ENCODE results near the gene LDHA. TPM values are rescaled to one million over a fixed set of nuclear protein-coding genes. Genes with fewer than 3 reads are reported as not detected.
A peak's percentile ranks its signal among the peaks of the same experiment; 100 is the strongest.

The LDHA gene
- polyA plus RNA-seq (39.9 and 45.6 TPM in 2 replicates), polyA minus RNA-seq (32.6 and 33.8 TPM in 2 replicates)

- Histone ChIP-seq H3K79me2 (replicated peaks; ENCODE audit: insufficient read depth, low read length) (no peaks in the 10 kb centered on the region), H3K9me2 (ENCODE audit: insufficient read depth, low read length) (no peaks in the 10 kb centered on the region)
- no peak for TF ChIP-seq EZH2 (IDR thresholded peaks at IDR 0.05; ENCODE audit: borderline replicate concordance, insufficient read depth, low read length, poor library complexity, severe bottlenecking)
- no peak for TF ChIP-seq REST (IDR thresholded peaks at IDR 0.05; ENCODE audit: borderline replicate concordance)
- TF ChIP-seq SMC3 (conservative IDR thresholded peaks at IDR 0.05; ENCODE audit: poor library complexity): no peak
- TF ChIP-seq EP300 (conservative IDR thresholded peaks at IDR 0.05; ENCODE audit: poor library complexity, severe bottlenecking): no peak
- no peak for TF ChIP-seq POLR2AphosphoS5 (IDR thresholded peaks at IDR 0.05)
- TF ChIP-seq MXI1 (conservative IDR thresholded peaks at IDR 0.05; ENCODE audit: poor library complexity, severe bottlenecking): no peak
- TF ChIP-seq TAF1 (IDR thresholded peaks at IDR 0.05; ENCODE audit: low read depth): no peak
- TF ChIP-seq RAD21 (conservative IDR thresholded peaks at IDR 0.05): no peak
- TF ChIP-seq, protein P1, sequence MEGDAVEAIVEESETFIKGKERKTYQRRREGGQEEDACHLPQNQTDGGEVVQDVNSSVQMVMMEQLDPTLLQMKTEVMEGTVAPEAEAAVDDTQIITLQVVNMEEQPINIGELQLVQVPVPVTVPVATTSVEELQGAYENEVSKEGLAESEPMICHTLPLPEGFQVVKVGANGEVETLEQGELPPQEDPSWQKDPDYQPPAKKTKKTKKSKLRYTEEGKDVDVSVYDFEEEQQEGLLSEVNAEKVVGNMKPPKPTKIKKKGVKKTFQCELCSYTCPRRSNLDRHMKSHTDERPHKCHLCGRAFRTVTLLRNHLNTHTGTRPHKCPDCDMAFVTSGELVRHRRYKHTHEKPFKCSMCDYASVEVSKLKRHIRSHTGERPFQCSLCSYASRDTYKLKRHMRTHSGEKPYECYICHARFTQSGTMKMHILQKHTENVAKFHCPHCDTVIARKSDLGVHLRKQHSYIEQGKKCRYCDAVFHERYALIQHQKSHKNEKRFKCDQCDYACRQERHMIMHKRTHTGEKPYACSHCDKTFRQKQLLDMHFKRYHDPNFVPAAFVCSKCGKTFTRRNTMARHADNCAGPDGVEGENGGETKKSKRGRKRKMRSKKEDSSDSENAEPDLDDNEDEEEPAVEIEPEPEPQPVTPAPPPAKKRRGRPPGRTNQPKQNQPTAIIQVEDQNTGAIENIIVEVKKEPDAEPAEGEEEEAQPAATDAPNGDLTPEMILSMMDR (IDR thresholded peaks at IDR 0.05; ENCODE audit: poor library complexity, severe bottlenecking): no peak
Measured at GRCh38 chr11:18394275-18394927, at the start of gene LDHA. TSS of gene LDHA (plus strand) at chr11:18394563. CDS start at chr11:18396843, 2,280 bp downstream.

DNA sequence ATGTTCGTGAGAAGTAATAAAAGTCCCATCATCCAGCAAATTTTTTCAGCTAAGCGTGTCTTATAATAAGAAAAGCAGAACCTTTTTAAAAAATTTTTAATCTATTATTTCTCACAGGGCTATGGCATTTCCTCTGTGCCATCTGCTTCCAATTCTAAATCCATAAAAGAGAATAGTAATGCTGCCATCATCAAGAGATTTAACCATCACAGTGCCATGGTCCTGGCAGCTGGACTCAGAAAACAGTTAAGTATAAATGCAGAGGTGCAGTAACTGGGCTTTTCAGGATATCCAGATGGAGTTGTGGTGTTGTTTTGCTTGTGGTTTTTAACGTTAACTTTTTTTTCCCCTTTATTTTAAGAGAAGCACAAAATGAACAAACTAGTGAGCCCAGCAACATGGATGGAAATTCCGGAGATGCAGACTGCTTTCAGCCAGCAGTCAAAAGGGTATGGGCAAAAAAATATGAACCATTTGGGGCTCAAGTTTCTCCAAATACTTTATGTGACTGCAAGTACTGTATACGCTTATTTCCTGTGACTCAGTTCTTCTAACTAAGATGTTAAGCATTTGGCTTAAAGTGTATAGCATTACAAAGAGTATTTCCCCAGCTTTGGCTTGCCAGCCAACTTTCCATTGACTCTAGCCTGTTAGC lies 46.8 kb upstream of the LDHA start:
- Histone ChIP-seq H3K9ac (ENCODE audit: low read length) (no peak overlapping the region), H3K79me2 (replicated peaks; ENCODE audit: insufficient read depth, low read length) (no peaks in the 10 kb centered on the region)
- TF ChIP-seq REST (IDR thresholded peaks at IDR 0.05; ENCODE audit: borderline replicate concordance) (no peak), POLR2AphosphoS5 (IDR thresholded peaks at IDR 0.05) (no peak), MXI1 (conservative IDR thresholded peaks at IDR 0.05; ENCODE audit: poor library complexity, severe bottlenecking) (no peak), RAD21 (conservative IDR thresholded peaks at IDR 0.05) (no peak), EZH2 (IDR thresholded peaks at IDR 0.05; ENCODE audit: borderline replicate concordance, insufficient read depth, low read length, poor library complexity, severe bottlenecking) (no peak), EP300 (conservative IDR thresholded peaks at IDR 0.05; ENCODE audit: poor library complexity, severe bottlenecking) (no peak), SMC3 (conservative IDR thresholded peaks at IDR 0.05; ENCODE audit: poor library complexity) (no peak), TAF1 (IDR thresholded peaks at IDR 0.05; ENCODE audit: low read depth) (no peak)
- TF ChIP-seq, protein P1 (IDR thresholded peaks at IDR 0.05; ENCODE audit: poor library complexity, severe bottlenecking): no peak

More at GRCh38 chr11:18394275-18394927, at the start of gene LDHA:
- peaks cover 5% of the 10 kb centered on the region for H3F3A ChIP-seq (ENCODE audit: insufficient read depth, low read length, poor library complexity, severe bottlenecking)
- no peaks in the 10 kb centered on the region for H3K27me3 ChIP-seq (ENCODE audit: insufficient read depth, low read depth, low read length)
- H3K9ac ChIP-seq (ENCODE audit: low read length): peak within 1 kb of the TSS; percentile 81
- peak within 1 kb of the TSS; percentile 71 for H3K4me3 ChIP-seq (ENCODE audit: low read length)
- peak within 1 kb of the TSS; percentile 75 for H2AFZ ChIP-seq (ENCODE audit: low read depth, low read length)
- peak within 1 kb of the TSS; percentile 85 for H3K4me2 ChIP-seq (ENCODE audit: low read length)
- no peaks in the 10 kb centered on the region for H3K36me3 ChIP-seq (ENCODE audit: insufficient read depth, low read length)
- H3K9me3 ChIP-seq (ENCODE audit: low read length): no peaks in the 10 kb centered on the region
- no peaks in the 10 kb centered on the region for H4K20me1 ChIP-seq (ENCODE audit: insufficient read depth)
- H3K27ac ChIP-seq (ENCODE audit: low read length): peak within 1 kb of the TSS; percentile 80

More for the DNA sequence above, 46.8 kb upstream of the LDHA start:
- Histone ChIP-seq H2AFZ (ENCODE audit: low read depth, low read length) (no peak overlapping the region), H3F3A (ENCODE audit: insufficient read depth, low read length, poor library complexity, severe bottlenecking) (no peaks in the 10 kb centered on the region), H3K9me2 (ENCODE audit: insufficient read depth, low read length) (no peaks in the 10 kb centered on the region), H3K4me2 (ENCODE audit: low read length) (no peak overlapping the region), H4K20me1 (ENCODE audit: insufficient read depth) (no peaks in the 10 kb centered on the region), H3K27me3 (ENCODE audit: insufficient read depth, low read depth, low read length) (no peaks in the 10 kb centered on the region), H3K9me3 (ENCODE audit: low read length) (no peaks in the 10 kb centered on the region), H3K4me3 (ENCODE audit: low read length) (no peak overlapping the region), H3K36me3 (ENCODE audit: insufficient read depth, low read length) (peaks cover 4% of the 10 kb centered on the region), H3K27ac (ENCODE audit: low read length) (no peak overlapping the region)

Measured in neural cell (in vitro differentiated cells).